ENCODE data around the gene TCF7L2.

TCF7L2 gene

GRCh38 chr10:112949143-112949823 is 764 bp upstream of the TCF7L2 start:
- DNase-seq, result peak in 1 of 6 experiments; percentile 43

- DNase-seq, result peak in 5 of 6 experiments; percentile 2 to 40 (median 24)
These were observed 789 bp downstream of the TCF7L2 start for GRCh38 chr10:112950714-112951358.

GRCh38 chr10:112951359-112952281 is 1.6 kb downstream of the TCF7L2 start:
- DNase-seq, result peak; percentile 6 to 55 (median 38)

GRCh38 chr10:112952282-112953173 is 2.5 kb downstream of the TCF7L2 start:
- DNase-seq, result peak in 1 of 6 experiments; percentile 37

- DNase-seq, result no peak
These were observed 3.4 kb downstream of the TCF7L2 start for GRCh38 chr10:112953174-112954159.

GRCh38 chr10:112954974-112955581 is 5.0 kb downstream of the TCF7L2 start:
- DNase-seq, result no peak

GRCh38 chr10:112955582-112956421 is 5.8 kb downstream of the TCF7L2 start:
- no peak for DNase-seq

GRCh38 chr10:112956631-112957350 is 6.7 kb downstream of the TCF7L2 start:
- no peak for DNase-seq

- DNase-seq, result no peak
These were observed 7.6 kb downstream of the TCF7L2 start for GRCh38 chr10:112957640-112958092.

- DNase-seq, result no peak
These were observed 8.4 kb downstream of the TCF7L2 start for GRCh38 chr10:112958275-112958995.

- no peak for DNase-seq
These were observed 9.3 kb downstream of the TCF7L2 start for GRCh38 chr10:112959207-112959838.

GRCh38 chr10:112960151-112960681 is 10.2 kb downstream of the TCF7L2 start:
- no peak for DNase-seq

- no peak for DNase-seq
These were observed 11.6 kb downstream of the TCF7L2 start for GRCh38 chr10:112961609-112962008.

GRCh38 chr10:112962343-112962742 is 12.3 kb downstream of the TCF7L2 start:
- DNase-seq, result no peak

- DNase-seq, result no peak
These were observed 13.8 kb downstream of the TCF7L2 start for GRCh38 chr10:112963835-112964234.

GRCh38 chr10:112964482-112964881 is 14.4 kb downstream of the TCF7L2 start:
- DNase-seq, result no peak

- no peak for DNase-seq
These were observed 16.3 kb downstream of the TCF7L2 start for GRCh38 chr10:112966194-112966855.
